ENCODE results near the gene ARFRP1. TPM values are rescaled to one million over a fixed set of nuclear protein-coding genes. Genes with fewer than 3 reads are reported as not detected.

The ARFRP1 gene
- total and polyA plus RNA-seq, 2 of the 13 experiments (the other 11 are each of a cell fraction or from before 2014, with no cell fraction given): 32.0 to 51.1 TPM

DNA sequence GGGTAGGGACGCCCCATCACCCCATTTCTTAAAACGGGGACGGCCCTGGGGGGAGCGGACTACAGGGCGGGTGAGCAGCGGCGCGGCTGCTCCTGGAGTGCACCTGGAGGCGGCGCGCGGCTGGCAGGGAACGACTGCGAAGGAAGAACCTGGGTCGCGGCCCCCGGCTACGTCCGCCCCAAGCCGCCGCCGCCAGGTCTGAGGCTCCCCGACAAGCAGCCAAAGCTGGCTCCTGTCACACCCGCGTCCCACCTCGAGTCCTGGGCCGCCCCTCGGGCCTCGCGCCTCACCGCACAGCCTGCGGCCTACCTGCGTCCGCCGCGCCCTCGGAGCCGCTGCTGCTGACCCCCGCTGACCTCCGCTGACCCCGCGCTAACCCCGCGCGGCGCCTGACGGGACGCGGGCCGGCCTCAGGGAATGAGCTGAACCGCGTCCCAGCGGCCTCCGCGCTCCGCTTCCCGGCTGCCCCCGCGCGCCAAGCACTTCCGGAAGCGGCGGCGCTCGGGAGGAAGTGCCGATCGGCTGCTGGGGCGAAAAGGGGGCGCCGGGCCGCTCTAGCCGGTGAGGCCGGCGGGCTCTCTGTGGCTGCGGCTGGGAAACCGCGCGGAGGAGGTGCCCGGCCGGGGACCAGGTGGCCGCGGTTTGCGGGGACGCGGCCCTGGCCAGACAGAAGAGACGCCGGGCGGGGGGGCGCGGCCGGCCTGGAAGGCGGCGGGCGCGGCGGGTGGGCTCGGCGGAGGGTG lies at the start of gene ARFRP1, which contains the start of gene ZGPAT (continued):
- TF ChIP-seq, protein P1, sequence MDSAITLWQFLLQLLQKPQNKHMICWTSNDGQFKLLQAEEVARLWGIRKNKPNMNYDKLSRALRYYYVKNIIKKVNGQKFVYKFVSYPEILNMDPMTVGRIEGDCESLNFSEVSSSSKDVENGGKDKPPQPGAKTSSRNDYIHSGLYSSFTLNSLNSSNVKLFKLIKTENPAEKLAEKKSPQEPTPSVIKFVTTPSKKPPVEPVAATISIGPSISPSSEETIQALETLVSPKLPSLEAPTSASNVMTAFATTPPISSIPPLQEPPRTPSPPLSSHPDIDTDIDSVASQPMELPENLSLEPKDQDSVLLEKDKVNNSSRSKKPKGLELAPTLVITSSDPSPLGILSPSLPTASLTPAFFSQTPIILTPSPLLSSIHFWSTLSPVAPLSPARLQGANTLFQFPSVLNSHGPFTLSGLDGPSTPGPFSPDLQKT (CRISPR knock-in tag; IDR thresholded peaks at IDR 0.05; ENCODE audit: borderline replicate concordance): peak; percentile 67; the same call in 1 of the 2 replicates
- TF ChIP-seq, protein P2, sequence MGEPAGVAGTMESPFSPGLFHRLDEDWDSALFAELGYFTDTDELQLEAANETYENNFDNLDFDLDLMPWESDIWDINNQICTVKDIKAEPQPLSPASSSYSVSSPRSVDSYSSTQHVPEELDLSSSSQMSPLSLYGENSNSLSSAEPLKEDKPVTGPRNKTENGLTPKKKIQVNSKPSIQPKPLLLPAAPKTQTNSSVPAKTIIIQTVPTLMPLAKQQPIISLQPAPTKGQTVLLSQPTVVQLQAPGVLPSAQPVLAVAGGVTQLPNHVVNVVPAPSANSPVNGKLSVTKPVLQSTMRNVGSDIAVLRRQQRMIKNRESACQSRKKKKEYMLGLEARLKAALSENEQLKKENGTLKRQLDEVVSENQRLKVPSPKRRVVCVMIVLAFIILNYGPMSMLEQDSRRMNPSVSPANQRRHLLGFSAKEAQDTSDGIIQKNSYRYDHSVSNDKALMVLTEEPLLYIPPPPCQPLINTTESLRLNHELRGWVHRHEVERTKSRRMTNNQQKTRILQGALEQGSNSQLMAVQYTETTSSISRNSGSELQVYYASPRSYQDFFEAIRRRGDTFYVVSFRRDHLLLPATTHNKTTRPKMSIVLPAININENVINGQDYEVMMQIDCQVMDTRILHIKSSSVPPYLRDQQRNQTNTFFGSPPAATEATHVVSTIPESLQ (CRISPR knock-in tag; conservative IDR thresholded peaks at IDR 0.05): 0 out of 2 replicates have a peak, but pooled peaks have one; percentile 89
- TF ChIP-seq, protein P3, sequence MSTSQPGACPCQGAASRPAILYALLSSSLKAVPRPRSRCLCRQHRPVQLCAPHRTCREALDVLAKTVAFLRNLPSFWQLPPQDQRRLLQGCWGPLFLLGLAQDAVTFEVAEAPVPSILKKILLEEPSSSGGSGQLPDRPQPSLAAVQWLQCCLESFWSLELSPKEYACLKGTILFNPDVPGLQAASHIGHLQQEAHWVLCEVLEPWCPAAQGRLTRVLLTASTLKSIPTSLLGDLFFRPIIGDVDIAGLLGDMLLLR (CRISPR knock-in tag; IDR thresholded peaks at IDR 0.05): peak; percentile 93
- TF ChIP-seq ELF3 (CRISPR knock-in tag; IDR thresholded peaks at IDR 0.05) (peak; percentile 95), XBP1 (CRISPR knock-in tag; IDR thresholded peaks at IDR 0.05) (peak; percentile 24; the same call in 1 of the 2 replicates), ZNF510 (CRISPR knock-in tag; IDR thresholded peaks at IDR 0.05; ENCODE audit: low read depth) (no peak), ZNF614 (CRISPR knock-in tag; IDR thresholded peaks at IDR 0.05; ENCODE audit: borderline replicate concordance) (peak; percentile 49; the same call in 1 of the 2 replicates), GTF2F1 (IDR thresholded peaks at IDR 0.05; ENCODE audit: low read length) (no peak), ZNF891 (CRISPR knock-in tag; IDR thresholded peaks at IDR 0.05) (peak; percentile 96), ZNF143 (CRISPR knock-in tag; IDR thresholded peaks at IDR 0.05) (peak; percentile 96), CREB1 (IDR thresholded peaks at IDR 0.05) (peak; percentile 22; the same call in 1 of the 2 replicates), CREB1 (CRISPR knock-in tag; IDR thresholded peaks at IDR 0.05) (no peak), KDM2A (CRISPR knock-in tag; IDR thresholded peaks at IDR 0.05; ENCODE audit: borderline replicate concordance, low read depth) (peak; percentile 96), ZBTB1 (CRISPR knock-in tag; IDR thresholded peaks at IDR 0.05; ENCODE audit: borderline replicate concordance) (no peak), SETDB1 (CRISPR knock-in tag; IDR thresholded peaks at IDR 0.05; ENCODE audit: borderline replicate concordance) (no peak), CHD4 (IDR thresholded peaks at IDR 0.05; ENCODE audit: borderline replicate concordance, low read length) (no peak), RAD51 (IDR thresholded peaks at IDR 0.05; ENCODE audit: borderline replicate concordance) (no peak), SP140L (CRISPR knock-in tag; IDR thresholded peaks at IDR 0.05; ENCODE audit: borderline replicate concordance) (no peak), DR1 (CRISPR knock-in tag; IDR thresholded peaks at IDR 0.05) (peak; percentile 91; the same call in 1 of the 2 replicates), GABPB1 (CRISPR knock-in tag; IDR thresholded peaks at IDR 0.05) (peak; percentile 94)
- TF ChIP-seq, protein P4, sequence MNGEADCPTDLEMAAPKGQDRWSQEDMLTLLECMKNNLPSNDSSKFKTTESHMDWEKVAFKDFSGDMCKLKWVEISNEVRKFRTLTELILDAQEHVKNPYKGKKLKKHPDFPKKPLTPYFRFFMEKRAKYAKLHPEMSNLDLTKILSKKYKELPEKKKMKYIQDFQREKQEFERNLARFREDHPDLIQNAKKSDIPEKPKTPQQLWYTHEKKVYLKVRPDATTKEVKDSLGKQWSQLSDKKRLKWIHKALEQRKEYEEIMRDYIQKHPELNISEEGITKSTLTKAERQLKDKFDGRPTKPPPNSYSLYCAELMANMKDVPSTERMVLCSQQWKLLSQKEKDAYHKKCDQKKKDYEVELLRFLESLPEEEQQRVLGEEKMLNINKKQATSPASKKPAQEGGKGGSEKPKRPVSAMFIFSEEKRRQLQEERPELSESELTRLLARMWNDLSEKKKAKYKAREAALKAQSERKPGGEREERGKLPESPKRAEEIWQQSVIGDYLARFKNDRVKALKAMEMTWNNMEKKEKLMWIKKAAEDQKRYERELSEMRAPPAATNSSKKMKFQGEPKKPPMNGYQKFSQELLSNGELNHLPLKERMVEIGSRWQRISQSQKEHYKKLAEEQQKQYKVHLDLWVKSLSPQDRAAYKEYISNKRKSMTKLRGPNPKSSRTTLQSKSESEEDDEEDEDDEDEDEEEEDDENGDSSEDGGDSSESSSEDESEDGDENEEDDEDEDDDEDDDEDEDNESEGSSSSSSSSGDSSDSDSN (CRISPR knock-in tag; IDR thresholded peaks at IDR 0.05): peak; percentile 70; the same call in 1 of the 2 replicates
- TF ChIP-seq, protein P5, sequence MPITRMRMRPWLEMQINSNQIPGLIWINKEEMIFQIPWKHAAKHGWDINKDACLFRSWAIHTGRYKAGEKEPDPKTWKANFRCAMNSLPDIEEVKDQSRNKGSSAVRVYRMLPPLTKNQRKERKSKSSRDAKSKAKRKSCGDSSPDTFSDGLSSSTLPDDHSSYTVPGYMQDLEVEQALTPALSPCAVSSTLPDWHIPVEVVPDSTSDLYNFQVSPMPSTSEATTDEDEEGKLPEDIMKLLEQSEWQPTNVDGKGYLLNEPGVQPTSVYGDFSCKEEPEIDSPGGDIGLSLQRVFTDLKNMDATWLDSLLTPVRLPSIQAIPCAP (CRISPR knock-in tag; IDR thresholded peaks at IDR 0.05; ENCODE audit: low read depth): peak; percentile 42; the same call in 1 of the 2 replicates
